Activated gamma-delta T cell treated with anti-CD3 and anti-CD28 coated beads, Interleukin-2, amount 50 U/mL, for 16 hours (primary cell): Measurements from ENCODE around the gene RPL26.
A peak's percentile ranks its signal among the peaks of the same experiment; 100 is the strongest.

Experiments
- DNase-seq: peaks from one replicate; pipeline ENCODE4 v3.0.0-alpha.2; 2020; ENCODE audit warnings: low read depth

Gene RPL26

DNA sequence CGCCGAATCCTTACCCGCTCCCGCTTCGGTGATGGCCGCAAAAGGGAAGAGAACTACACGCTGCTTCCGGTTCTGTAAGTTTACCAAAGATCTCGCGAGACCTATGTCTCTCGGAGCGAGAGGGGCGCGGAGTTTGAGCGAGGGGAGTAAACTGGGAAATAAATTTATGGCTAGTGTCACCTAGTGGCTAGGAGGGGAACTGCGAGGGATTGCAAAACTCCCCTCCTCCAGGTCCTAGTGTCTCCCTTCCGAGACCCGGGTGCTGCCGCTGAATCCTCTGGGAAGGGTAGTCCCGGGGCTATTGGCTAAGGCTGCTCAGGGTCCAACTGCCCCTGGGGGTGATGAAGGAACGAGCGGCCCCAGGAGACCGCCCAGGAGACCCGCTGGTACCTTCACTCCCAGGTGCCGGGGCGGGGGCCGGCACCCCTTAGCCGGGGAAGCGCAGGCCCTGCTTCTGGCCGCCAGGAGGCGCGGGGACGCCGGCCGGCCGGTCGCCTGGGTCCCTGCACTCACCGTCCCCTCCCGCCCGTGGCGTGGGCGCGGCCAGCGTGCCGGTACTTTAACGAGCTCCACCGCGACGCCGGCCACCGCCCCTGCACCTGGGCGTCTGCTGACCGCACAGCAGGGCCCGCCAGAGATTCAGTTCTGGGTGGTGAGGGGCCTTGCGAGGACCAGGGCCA, at the start of gene RPL26:
Gene RPL26 (minus strand): TSS at position 51 of the 680 bp plus-strand sequence. CDS start 883 bp downstream, outside the sequence.
- peak; percentile 91 for DNase-seq

DNA sequence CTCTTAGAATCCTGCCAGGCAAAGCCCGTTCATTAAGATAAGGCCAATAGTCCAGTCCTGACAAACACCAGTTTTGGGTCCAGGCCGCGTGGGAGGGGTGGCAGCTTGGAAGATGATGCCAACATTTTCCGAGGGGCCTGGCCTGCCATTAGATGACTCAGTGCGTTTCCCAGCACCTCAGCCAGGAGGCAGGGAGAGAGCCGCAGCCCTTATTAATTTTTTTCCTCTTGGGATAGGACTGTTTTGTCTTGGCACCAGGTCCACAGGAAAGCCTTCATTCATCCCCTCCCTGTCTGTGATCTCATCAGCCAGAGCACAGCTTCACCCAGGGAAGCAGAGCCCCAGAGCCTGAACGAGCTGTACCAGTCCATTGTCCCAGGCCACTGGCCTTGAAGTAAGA, 48.0 kb upstream of the RPL26 start:
- DNase-seq: no peak

GRCh38 chr17:8426802-8427201, 43.8 kb upstream of the RPL26 start:
- no peak for DNase-seq

- DNase-seq: no peak
Observed at GRCh38 chr17:8426094-8426720, 43.2 kb upstream of the RPL26 start.

- DNase-seq: no peak
Observed at GRCh38 chr17:8421571-8421970, 38.6 kb upstream of the RPL26 start.

DNA sequence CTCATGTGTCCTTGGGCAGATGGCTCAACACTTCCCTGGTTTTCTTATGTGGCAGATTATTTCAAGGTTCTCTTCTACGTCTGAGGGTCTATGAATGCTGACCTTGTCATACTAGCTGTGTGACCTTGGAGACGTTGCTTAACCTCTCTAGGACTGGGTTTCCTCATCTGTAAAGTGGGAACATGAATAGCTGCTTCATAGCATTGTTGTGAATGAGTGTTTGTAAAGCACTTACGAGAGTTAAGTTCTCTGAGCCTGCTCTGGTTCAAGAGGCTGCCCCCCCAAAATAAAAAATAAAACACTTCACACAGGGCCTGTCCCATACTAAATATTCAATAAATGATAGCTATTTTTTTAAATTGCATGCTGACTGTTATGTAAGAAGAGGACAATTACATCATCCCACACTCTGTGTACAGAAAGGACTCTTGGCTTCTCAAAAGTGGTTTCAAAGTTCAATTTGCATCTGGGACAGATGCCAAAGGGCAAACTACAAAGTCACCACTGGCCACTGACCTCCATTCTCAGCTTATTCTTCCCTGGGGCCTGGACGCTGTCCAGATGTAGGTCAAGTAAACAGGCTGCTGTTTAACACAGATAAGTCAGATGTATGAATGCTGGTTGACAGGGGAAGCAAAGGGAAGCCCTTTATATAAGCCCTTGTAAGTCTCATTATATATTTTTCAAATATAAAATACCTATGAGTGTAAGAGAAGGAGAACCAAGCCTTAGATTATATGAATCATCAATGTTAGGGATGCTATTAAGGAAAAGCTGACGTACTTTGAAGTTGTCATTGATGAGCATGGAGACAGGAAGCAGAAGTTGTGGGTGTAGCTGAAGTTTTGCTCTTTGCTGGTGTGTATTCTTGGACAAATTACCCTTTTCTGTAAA, 37.3 kb upstream of the RPL26 start:
- DNase-seq: no peak

DNA sequence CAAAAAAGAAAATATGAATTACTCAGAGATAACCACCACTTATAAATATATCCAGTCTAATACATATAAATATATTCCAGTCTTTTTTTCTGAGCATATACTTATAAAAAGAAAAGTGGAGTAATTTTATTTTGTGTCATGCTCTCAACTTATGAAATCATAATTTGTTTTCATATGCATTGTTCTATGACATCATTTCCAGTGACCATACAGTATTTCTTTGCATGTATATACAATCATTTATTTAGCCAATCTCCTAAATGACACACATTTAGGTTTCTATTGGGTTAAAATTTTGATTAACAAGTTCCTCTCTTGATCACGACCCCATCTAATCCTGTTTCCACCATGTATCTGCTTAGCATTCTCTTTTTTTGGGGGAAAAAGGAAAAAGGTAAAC, 36.3 kb upstream of the RPL26 start:
- no peak for DNase-seq

- no peak for DNase-seq
Observed at GRCh38 chr17:8418471-8418870, 35.5 kb upstream of the RPL26 start.

GRCh38 chr17:8417806-8418205, 34.8 kb upstream of the RPL26 start:
- no peak for DNase-seq

GRCh38 chr17:8413938-8414337, 30.9 kb upstream of the RPL26 start:
- no peak for DNase-seq

DNA sequence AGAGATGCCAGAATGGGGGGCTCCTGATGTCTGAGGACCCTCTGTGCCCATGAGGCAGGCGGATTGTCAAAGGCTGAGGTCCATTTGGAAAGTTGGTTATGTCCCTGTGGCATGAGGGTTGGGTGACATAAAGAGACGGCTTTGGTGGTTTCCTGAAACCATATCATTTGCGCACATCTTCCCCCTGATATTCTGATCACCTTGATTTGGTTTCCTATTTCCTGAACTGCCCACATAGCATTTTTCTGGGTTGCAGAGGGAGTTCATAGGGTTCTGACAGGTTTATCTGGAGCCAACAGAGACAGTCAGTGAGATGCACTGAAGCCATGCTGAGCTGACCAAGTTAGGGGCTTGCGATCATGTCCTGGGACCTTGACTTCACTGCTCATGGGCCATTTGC, 30.3 kb upstream of the RPL26 start:
- no peak for DNase-seq

DNA sequence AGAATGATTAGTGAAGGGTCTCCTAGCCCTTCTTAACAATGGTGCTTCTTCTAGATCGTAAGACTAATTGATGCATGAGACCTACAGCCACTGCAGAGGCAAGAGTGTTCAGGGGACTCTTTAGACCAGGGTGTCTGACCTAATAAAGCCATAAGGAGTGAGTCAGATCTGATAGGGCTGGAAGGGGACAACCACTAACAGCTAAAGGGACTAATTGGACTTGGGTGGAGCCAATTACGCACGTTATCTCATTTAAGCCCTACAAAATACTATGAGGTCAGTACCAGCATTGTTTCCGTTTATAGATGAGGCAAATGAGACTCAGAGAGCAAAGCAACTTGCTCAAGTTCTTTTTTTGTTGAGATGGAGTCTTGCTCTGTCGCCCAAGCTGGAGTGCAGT, 29.1 kb upstream of the RPL26 start:
- DNase-seq: no peak

GRCh38 chr17:8410883-8411238, 27.9 kb upstream of the RPL26 start:
- no peak for DNase-seq

DNA sequence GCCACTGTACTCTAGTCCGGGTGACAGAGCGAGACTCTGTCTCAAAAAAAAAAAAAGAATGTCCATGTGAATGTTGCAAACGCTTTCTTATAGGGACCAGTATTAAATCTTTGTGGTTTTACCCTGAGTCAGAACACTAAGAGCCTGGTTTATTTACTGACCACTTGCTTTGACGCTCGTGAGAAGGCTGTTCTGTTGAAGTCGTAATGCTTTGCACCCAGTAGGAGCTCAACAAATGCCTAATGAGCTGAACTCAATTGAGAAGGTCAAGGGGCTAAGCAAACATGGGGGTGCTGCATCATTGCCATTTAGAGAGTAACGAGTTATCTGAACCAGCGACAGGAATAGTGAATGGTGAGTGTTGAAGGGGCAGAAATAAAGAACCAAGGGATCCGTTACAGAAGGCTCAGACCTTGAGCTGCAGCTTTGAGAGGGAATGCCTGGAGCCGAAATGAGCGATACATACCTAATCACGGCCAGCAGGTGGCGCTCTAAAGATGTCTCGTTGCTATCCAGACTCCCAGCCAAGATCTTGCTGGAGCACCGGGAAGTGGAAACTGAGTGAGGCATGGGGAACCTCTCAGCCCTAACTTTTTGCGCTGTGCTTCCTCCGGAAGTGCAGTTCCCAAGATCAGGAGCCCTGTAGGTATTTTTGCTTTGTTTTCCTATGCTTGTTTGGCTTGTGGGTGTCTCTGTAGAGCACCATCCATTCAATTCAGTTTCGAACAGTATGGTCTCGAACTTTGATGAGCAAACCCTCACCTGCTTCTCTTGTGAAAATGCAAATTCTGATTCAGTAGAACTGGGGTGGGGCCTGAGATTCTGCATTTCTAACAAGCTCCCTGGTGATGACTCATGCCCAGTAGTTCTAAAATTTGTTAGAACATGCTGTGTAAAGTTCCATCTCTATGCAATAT, 27.2 kb upstream of the RPL26 start:
- DNase-seq: peak; percentile 65

DNA sequence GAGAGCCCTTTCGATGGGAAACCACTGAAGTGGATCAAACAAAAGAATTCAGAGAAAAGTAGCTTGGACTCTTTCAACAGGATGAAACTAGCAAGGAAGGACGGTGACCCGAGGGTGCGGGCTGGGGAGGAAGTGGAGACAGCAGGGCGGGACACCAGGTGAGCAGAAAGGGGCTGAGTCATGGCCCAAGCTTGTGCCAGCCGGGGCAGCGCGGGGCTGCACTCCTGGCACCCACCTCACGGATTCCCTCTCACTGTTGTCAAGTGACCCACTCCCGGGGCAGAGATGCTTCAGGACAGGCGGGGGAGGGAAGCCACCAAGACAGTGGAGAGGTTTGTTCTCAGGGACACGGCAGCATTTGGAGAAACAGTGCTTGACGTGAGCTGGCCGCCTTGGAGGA, 25.4 kb upstream of the RPL26 start:
- no peak for DNase-seq

DNA sequence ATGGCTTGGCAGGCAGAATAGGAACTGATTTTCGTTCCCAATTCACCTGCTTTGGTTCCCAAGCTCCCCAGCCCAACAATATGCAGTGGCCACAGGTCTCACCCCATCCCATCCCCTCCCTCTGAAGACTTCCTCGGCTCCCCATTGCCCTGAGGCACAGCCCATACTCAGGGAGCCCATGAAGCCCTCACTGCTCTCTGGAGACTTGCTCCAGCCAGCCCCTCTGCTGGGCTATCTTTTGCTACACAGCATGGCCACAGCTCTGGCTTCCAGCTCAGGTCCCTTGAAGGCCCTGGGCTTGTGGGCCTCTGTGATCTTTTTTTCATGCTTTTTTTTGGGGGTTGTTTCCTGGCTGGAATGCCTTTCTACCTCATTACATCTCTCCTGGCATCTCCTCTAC, 23.2 kb upstream of the RPL26 start:
- no peak for DNase-seq

GRCh38 chr17:8405499-8406016, 22.6 kb upstream of the RPL26 start:
- no peak for DNase-seq

GRCh38 chr17:8402921-8403536, 20.0 kb upstream of the RPL26 start:
- no peak for DNase-seq

DNA sequence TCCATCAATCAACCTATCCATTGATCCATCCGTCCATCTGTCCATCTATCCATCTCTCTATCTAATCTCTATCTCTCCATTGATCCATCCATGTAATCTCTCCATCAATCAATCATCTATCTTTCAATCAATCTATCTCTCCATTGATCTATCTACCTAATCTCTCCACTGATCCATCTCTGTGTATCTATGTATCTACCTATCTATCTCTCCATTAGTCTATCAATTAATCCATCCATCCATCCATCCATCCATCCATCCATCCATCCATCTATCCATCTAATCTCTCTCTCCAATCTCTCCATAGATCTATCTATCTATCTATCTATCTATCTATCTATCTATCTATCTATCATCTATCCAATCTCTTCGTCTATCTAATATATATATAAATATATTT, 18.1 kb upstream of the RPL26 start:
- DNase-seq: no peak

DNA sequence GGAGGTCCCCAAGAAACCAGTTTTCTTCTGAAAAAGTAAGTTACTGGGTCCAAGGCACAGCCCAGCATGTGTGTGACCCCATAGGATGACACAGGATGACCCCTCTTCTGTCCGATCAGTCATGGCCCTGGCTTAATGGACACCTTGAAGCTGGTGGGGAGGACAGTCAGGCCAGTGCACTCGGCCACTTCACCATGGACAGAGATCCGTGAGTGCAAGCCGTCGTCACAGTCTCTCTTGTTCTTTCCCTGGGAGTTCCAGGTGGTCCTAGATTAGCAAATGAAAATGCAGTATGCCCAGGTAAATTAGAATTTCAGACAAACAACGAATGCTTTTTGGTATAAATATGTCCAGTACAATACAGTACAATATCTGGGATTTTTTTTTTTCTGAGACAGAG, 16.0 kb upstream of the RPL26 start:
- DNase-seq: no peak

DNA sequence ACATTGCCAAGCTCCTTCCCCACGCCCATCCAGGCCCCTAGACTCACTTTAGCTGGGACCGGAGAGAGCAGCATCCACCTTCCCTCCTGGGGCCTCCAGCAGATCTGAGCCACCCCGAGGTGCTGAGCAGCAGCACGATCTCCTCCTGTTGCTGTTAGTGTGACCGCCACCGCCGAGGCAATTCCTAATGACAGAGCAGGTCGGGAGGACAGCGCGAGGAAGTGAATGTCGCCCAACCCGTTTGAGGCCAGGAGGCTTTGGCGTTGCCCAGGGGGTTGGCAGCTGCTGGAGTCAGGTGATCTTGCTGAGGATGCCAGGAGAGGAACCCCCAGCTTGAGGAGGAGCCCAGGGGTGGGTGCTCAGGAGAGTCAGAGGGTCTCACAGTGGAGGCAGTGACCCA, 14.6 kb upstream of the RPL26 start, which contains the start of gene RNF222:
Gene RNF222 (minus strand): TSS at position 192 of the 400 bp plus-strand sequence. CDS start 4,366 bp downstream, outside the sequence.
- DNase-seq: no peak
